Suprapubic skin (tissue), 4 donors: ENCODE measurements around the gene NRG3. TPM values are rescaled to one million over a fixed set of nuclear protein-coding genes. Genes with fewer than 3 reads are reported as not detected.

Experiments used
- DNase-seq, 2 donors: peaks; one replicate each; pipeline ENCODE4 v3.0.0-alpha.2; 2019; ENCODE audit warnings: low spot score in 2 of 2
- H3K27ac ChIP-seq: fragments of 200-600 bp; sonication (generic); one replicate; pipeline ENCODE4 v1.5.1; 2019
- H3K27me3 ChIP-seq: fragments of 200-600 bp; sonication (generic); one replicate; pipeline ENCODE4 v1.5.1; 2019
- H3K36me3 ChIP-seq: fragments of 200-600 bp; sonication (generic); one replicate; pipeline ENCODE4 v1.5.1; 2019
- H3K4me1 ChIP-seq: fragments of 200-600 bp; sonication (generic); one replicate; pipeline ENCODE4 v1.5.1; 2019
- H3K4me3 ChIP-seq: fragments of 200-600 bp; sonication (generic); one replicate; pipeline ENCODE4 v1.5.1; 2019; ENCODE audit warnings: mild to moderate bottlenecking
- H3K9me3 ChIP-seq: fragments of 200-600 bp; sonication (generic); one replicate; pipeline ENCODE4 v1.5.1; 2019
- CTCF ChIP-seq, 2 donors: fragments of 200-600 bp in 1 of 2; fragments of 450-650 bp in 1 of 2; sonication (generic) in 1 of 2; IDR thresholded peaks; one replicate each; pipeline ENCODE4 v1.5.1; 2016 to 2019; ENCODE audit warnings: antibody characterized with exemption in 2 of 2, mild to moderate bottlenecking in 1 of 2, moderate library complexity in 1 of 2
- EP300 ChIP-seq: sonication (generic); formaldehyde crosslinking; IDR thresholded peaks from one replicate; pipeline ENCODE4 v1.6.1; 2017; ENCODE audit warnings: antibody characterized with exemption
- POLR2A ChIP-seq, 2 donors: fragments of 450-650 bp; IDR thresholded peaks; one replicate each; pipeline ENCODE4 v1.6.1; 2017; ENCODE audit warnings: antibody characterized with exemption in 2 of 2, mild to moderate bottlenecking in 2 of 2, moderate library complexity in 2 of 2
- POLR2AphosphoS5 ChIP-seq, 3 donors: sonication (generic); formaldehyde crosslinking; IDR thresholded peaks; one replicate each; pipeline ENCODE4 v1.6.1; 2017; ENCODE audit warnings: antibody characterized with exemption in 3 of 3
- WGBS: methylation state at CpG from one replicate; pipeline ENCODE4 v1.1.5; 2018; 5-methylcytosine and 5-hydroxymethylcytosine counted together
- total RNA-seq, 4 donors: library from RNA; depleted of rRNA; stranded (reverse); fragments of >200 nt; gene quantifications; one replicate each; pipeline ENCODE4 v1.1.0, GENCODE V29; 2016

Gene NRG3
- total RNA-seq, 4 donors from 2014 or later: 0.65 to 3.5 (median 1.3) TPM

- no peaks in the 10 kb centered on the region for H3K9me3 ChIP-seq
- no peak overlapping the region for H3K4me3 ChIP-seq
- no peak for TF ChIP-seq POLR2AphosphoS5 (IDR thresholded peaks at IDR 0.05)
- TF ChIP-seq CTCF (IDR thresholded peaks at IDR 0.05): no peak
- TF ChIP-seq EP300: no peak
- TF ChIP-seq POLR2A (IDR thresholded peaks at IDR 0.05): no peak
- no peaks in the 10 kb centered on the region for H3K4me1 ChIP-seq
- H3K27ac ChIP-seq: no peak overlapping the region
- no peak for DNase-seq
- H3K36me3 ChIP-seq: no peaks in the 10 kb centered on the region
- 95% methylated on average over 1 of the region's 1 CpG for WGBS
- H3K27me3 ChIP-seq: no peaks in the 10 kb centered on the region
Measured at GRCh38 chr10:82874671-82875070, 999.7 kb downstream of the NRG3 start.

GRCh38 chr10:82880776-82881290 is 1005.8 kb downstream of the NRG3 start:
- TF ChIP-seq CTCF (IDR thresholded peaks at IDR 0.05) (no peak), POLR2AphosphoS5 (IDR thresholded peaks at IDR 0.05) (no peak), EP300 (no peak), POLR2A (IDR thresholded peaks at IDR 0.05) (no peak)
- 66% methylated on average over 2 of the region's 2 CpGs for WGBS
- Histone ChIP-seq H3K27me3 (no peaks in the 10 kb centered on the region), H3K36me3 (no peaks in the 10 kb centered on the region), H3K4me3 (no peak overlapping the region), H3K27ac (no peak overlapping the region), H3K4me1 (no peaks in the 10 kb centered on the region), H3K9me3 (no peaks in the 10 kb centered on the region)
- DNase-seq: no peak

- Histone ChIP-seq H3K36me3 (no peaks in the 10 kb centered on the region), H3K4me3 (no peak overlapping the region), H3K4me1 (no peaks in the 10 kb centered on the region), H3K27me3 (no peaks in the 10 kb centered on the region), H3K9me3 (no peaks in the 10 kb centered on the region), H3K27ac (no peak overlapping the region)
- 73% methylated on average over 1 of the region's 1 CpG for WGBS
- TF ChIP-seq CTCF (IDR thresholded peaks at IDR 0.05) (no peak), EP300 (no peak), POLR2AphosphoS5 (IDR thresholded peaks at IDR 0.05) (no peak), POLR2A (IDR thresholded peaks at IDR 0.05) (no peak)
- no peak for DNase-seq
Measured at GRCh38 chr10:82882722-82883121, 1007.7 kb downstream of the NRG3 start.

- TF ChIP-seq CTCF (IDR thresholded peaks at IDR 0.05) (no peak), EP300 (no peak), POLR2A (IDR thresholded peaks at IDR 0.05) (no peak)
- Histone ChIP-seq H3K27me3 (no peaks in the 10 kb centered on the region), H3K36me3 (no peaks in the 10 kb centered on the region), H3K4me3 (no peak overlapping the region), H3K4me1 (no peaks in the 10 kb centered on the region), H3K9me3 (no peaks in the 10 kb centered on the region), H3K27ac (no peak overlapping the region)
- DNase-seq: no peak
- WGBS: 42% methylated on average over 1 of the region's 1 CpG
Measured at GRCh38 chr10:82883603-82884002, 1008.6 kb downstream of the NRG3 start.

GRCh38 chr10:82887488-82887887 is 1012.5 kb downstream of the NRG3 start:
- no peak overlapping the region for H3K4me3 ChIP-seq
- TF ChIP-seq POLR2AphosphoS5 (IDR thresholded peaks at IDR 0.05) (no peak), EP300 (no peak), CTCF (IDR thresholded peaks at IDR 0.05) (no peak), POLR2A (IDR thresholded peaks at IDR 0.05) (no peak)
- H3K4me1 ChIP-seq: no peaks in the 10 kb centered on the region
- no peak for DNase-seq
- no peak overlapping the region for H3K27ac ChIP-seq
- H3K9me3 ChIP-seq: no peaks in the 10 kb centered on the region
- no peaks in the 10 kb centered on the region for H3K27me3 ChIP-seq
- 63% methylated on average over 1 of the region's 1 CpG for WGBS
- H3K36me3 ChIP-seq: no peaks in the 10 kb centered on the region
